Measurements from ENCODE around the gene DCAF12L1.

The DCAF12L1 gene

GRCh38 chrX:126552313-126553022 is at the start of gene DCAF12L1:
Gene DCAF12L1, minus strand, starts transcription at chrX:126552814. Its CDS starts 206 bp downstream, at chrX:126552608.
- no peak for DNase-seq (ENCODE audit: low spot score)

GRCh38 chrX:126580877-126581276 is 28.3 kb upstream of the DCAF12L1 start:
- DNase-seq (ENCODE audit: low spot score): no peak

- no peak for DNase-seq (ENCODE audit: low spot score)
Observed at GRCh38 chrX:126575911-126576310, 23.3 kb upstream of the DCAF12L1 start.

GRCh38 chrX:126557151-126557550 is 4.5 kb upstream of the DCAF12L1 start:
- DNase-seq (ENCODE audit: low spot score): no peak

GRCh38 chrX:126551725-126552312 is 795 bp downstream of the DCAF12L1 start:
- no peak for DNase-seq (ENCODE audit: low spot score)

GRCh38 chrX:126551306-126551705 is 1.3 kb downstream of the DCAF12L1 start:
- no peak for DNase-seq (ENCODE audit: low spot score)

GRCh38 chrX:126550816-126551215 is 1.8 kb downstream of the DCAF12L1 start:
- DNase-seq (ENCODE audit: low spot score): no peak

GRCh38 chrX:126509923-126510322 is 42.7 kb downstream of the DCAF12L1 start:
- DNase-seq (ENCODE audit: low spot score): no peak

Data from hepatic stellate cell (primary cell).